Measurements from ENCODE around the gene TRAK1.

TRAK1 gene

DNA sequence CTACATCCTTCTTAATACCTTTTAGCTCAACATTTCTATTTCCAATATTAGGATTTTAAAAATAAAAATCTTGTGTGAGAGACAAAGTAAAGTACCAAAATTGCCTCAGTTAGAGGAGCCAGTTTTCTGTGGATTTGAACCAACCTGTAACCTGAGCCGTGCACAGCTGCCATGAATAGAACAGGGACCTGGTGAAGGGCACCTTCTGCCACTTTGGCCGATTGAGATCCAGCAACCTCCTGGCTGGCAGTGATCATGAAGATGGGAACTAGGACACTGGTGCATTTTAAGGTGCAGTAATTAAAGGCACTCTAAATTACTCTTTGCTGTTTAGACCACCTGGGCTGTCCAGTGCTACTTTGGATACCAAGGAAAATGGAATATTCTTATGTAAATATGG is 34.3 kb upstream of the TRAK1 start:
- H3K27ac ChIP-seq, result no peak overlapping the region
- no peak overlapping the region for H3K4me3 ChIP-seq (ENCODE audit: low read depth, low read length)
- H3K9me3 ChIP-seq (ENCODE audit: severe bottlenecking), result no peaks in the 10 kb centered on the region
- DNase-seq, result no peak
- H3K27me3 ChIP-seq (ENCODE audit: insufficient read depth, low read depth, severe bottlenecking), result no peaks in the 10 kb centered on the region
- no peaks in the 10 kb centered on the region for H3K36me3 ChIP-seq
- TF ChIP-seq, protein P1, sequence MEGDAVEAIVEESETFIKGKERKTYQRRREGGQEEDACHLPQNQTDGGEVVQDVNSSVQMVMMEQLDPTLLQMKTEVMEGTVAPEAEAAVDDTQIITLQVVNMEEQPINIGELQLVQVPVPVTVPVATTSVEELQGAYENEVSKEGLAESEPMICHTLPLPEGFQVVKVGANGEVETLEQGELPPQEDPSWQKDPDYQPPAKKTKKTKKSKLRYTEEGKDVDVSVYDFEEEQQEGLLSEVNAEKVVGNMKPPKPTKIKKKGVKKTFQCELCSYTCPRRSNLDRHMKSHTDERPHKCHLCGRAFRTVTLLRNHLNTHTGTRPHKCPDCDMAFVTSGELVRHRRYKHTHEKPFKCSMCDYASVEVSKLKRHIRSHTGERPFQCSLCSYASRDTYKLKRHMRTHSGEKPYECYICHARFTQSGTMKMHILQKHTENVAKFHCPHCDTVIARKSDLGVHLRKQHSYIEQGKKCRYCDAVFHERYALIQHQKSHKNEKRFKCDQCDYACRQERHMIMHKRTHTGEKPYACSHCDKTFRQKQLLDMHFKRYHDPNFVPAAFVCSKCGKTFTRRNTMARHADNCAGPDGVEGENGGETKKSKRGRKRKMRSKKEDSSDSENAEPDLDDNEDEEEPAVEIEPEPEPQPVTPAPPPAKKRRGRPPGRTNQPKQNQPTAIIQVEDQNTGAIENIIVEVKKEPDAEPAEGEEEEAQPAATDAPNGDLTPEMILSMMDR (IDR thresholded peaks at IDR 0.05; ENCODE audit: low read depth, low read length), result no peak

DNA sequence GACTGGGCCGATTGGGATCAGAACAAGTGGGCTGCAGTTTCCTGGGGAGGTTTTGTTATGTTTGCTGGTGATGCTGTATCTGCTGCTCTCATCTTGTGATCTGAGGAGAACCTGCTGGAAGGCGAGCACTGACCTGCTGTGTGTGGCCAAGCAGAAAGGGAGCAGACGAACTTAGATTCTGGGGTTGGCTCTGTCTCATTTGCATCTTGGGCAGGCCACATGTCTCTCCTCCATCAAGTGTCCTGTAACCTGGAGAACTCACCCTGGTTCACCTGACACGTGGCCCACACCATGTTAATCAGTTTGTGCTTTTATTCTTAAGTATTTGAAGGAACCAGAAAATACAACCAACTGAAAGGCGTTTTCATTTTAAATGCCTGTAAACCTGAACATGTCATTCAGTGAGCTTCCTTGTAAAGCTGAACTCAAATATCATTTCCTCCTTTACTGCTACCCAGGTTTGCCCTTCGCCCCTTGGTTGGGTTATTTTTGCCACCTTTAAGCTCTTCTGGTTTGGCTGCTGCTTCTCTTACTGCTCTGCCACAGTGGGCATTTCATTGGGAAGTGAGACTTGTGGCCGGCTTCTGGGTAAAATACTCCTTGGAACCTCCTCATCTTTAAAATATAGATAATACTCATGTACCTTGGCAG is 33.5 kb upstream of the TRAK1 start:
- TF ChIP-seq, protein P1 (IDR thresholded peaks at IDR 0.05; ENCODE audit: low read depth, low read length), result no peak
- H3K27me3 ChIP-seq (ENCODE audit: insufficient read depth, low read depth, severe bottlenecking), result no peaks in the 10 kb centered on the region
- no peak for DNase-seq

DNA sequence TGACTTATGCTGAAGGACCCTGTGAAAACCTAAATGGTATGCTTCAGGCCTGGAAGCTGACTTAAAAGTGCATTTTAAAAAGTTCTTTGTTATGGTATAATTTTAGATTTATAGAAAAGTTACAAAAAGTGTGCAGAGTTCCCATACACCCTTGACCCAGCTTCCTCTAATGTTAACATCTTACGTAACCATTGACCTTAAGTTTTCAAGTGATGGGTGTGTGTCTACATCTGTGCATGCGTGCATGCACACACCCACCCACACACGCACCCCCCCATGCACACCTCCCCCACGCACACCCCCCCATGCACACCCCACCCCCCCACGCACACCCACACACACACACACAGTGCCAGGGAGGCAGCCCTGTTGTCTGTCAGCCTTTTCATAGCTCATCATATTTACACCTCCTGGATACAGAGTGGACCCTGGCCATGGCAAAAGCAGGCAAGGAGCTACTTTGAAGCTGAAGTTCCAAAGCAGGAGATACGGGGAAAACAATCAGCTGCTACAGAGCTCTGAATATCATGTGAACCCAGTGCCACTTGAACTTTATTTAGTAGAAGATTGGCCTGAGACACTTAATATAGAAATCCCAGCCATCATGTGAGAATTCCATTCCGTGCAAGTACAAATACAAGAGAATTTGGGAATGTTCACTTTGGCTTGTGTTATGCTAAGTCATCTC is 30.0 kb upstream of the TRAK1 start:
- Histone ChIP-seq H3K27me3 (ENCODE audit: insufficient read depth, low read depth, severe bottlenecking) (no peaks in the 10 kb centered on the region), H3K36me3 (no peaks in the 10 kb centered on the region; the same call in 1 of the 2 replicates), H3K9me3 (ENCODE audit: severe bottlenecking) (no peaks in the 10 kb centered on the region), H3K4me3 (ENCODE audit: low read depth, low read length) (no peak overlapping the region), H3K27ac (no peak overlapping the region)
- no peak for DNase-seq
- TF ChIP-seq, protein P1 (IDR thresholded peaks at IDR 0.05; ENCODE audit: low read depth, low read length), result no peak

More for the DNA sequence above, 33.5 kb upstream of the TRAK1 start:
- H3K36me3 ChIP-seq, result no peaks in the 10 kb centered on the region; the same call in 1 of the 2 replicates
- H3K27ac ChIP-seq, result no peak overlapping the region
- no peaks in the 10 kb centered on the region for H3K9me3 ChIP-seq (ENCODE audit: severe bottlenecking)
- no peak overlapping the region for H3K4me3 ChIP-seq (ENCODE audit: low read depth, low read length)

DNA sequence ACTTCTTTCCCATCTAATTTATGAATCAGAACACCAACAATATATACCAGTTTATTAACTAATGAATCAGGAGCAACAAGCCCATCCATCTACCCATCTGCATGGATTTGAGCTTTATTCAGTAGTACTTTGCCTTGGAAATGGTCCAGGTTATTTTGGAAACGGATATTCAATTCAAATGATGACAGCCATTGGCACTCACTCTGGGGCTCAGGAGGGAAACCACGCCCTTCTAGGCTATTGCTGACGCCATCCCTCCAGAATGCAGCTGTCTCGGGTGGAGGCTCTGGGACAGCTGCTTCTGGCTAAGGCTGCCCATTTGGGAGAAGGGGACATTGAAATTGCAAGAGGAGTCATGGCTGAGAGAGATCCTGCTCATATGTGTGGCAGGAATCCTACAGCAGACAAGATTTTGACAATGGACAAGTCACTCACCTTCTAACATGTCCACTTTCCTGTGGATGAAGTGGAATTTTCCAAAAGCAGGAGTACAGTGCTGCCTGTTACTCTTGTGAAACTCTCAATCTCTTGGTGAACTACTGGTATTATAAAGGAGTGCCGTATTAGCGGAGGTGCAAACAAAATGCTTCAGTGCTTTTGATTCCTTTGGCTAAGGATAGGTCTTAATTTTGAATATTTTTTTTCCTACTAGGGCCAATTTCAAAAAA is 29.3 kb upstream of the TRAK1 start:
- no peaks in the 10 kb centered on the region for H3K9me3 ChIP-seq (ENCODE audit: severe bottlenecking)
- H3K27ac ChIP-seq, result no peak overlapping the region
- H3K36me3 ChIP-seq, result no peaks in the 10 kb centered on the region; the same call in 1 of the 2 replicates
- H3K4me3 ChIP-seq (ENCODE audit: low read depth, low read length), result no peak overlapping the region
- DNase-seq, result no peak
- H3K27me3 ChIP-seq (ENCODE audit: insufficient read depth, low read depth, severe bottlenecking), result no peaks in the 10 kb centered on the region
- TF ChIP-seq, protein P1 (IDR thresholded peaks at IDR 0.05; ENCODE audit: low read depth, low read length), result no peak

DNA sequence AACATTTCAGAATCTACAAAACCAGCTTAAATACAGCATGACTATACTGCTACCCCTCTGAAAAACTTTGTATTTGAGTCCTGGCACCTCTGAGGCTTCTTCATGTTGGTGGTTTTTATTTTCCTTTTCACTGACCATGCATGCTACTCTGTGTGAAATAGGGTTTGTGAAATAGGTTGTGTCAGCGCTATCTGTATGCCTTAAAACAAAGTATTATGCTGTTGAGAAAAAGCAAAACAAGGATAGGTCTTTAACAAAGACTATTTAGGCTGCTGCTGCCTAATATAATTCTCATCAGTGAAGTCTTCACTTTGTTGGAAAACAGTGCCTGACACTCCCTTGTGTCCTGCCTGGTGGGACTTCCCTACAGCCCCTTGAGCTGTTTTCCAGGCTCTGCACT is 28.7 kb upstream of the TRAK1 start:
- Histone ChIP-seq H3K27ac (no peak overlapping the region), H3K4me3 (ENCODE audit: low read depth, low read length) (no peak overlapping the region), H3K36me3 (no peaks in the 10 kb centered on the region; the same call in 1 of the 2 replicates), H3K9me3 (ENCODE audit: severe bottlenecking) (no peaks in the 10 kb centered on the region), H3K27me3 (ENCODE audit: insufficient read depth, low read depth, severe bottlenecking) (no peaks in the 10 kb centered on the region)
- TF ChIP-seq, protein P1 (IDR thresholded peaks at IDR 0.05; ENCODE audit: low read depth, low read length), result no peak
- no peak for DNase-seq
